Measurements from ENCODE around the gene RAPGEFL1. TPM values are rescaled to one million over a fixed set of nuclear protein-coding genes. Genes with fewer than 3 reads are reported as not detected.

The RAPGEFL1 gene
- total RNA-seq, 1 donor from 2014 or later: 8.7 TPM

GRCh38 chr17:40153603-40154236, 23.6 kb upstream of the RAPGEFL1 start:
- intact Hi-C loops (cut with DNase I): no loop called here
- peaks cover 22 to 37% of the 10 kb centered on the region in 2 donors for H3K36me3 ChIP-seq
- H3K9me3 ChIP-seq: no peaks in the 10 kb centered on the region
- TF ChIP-seq CTCF (IDR thresholded peaks at IDR 0.05): no peak
- no peaks in the 10 kb centered on the region for H3K4me1 ChIP-seq
- H3K27me3 ChIP-seq: no peaks in the 10 kb centered on the region
- H3K27ac ChIP-seq: no peak overlapping the region
- H3K4me3 ChIP-seq: no peak overlapping the region
- DNase-seq (ENCODE audit: low spot score in 2 of 2): no peak

GRCh38 chr17:40157973-40158372, 19.3 kb upstream of the RAPGEFL1 start:
- no peaks in the 10 kb centered on the region for H3K27me3 ChIP-seq
- H3K27ac ChIP-seq: peak overlapping the region; percentile 27 to 46
- no peaks in the 10 kb centered on the region for H3K4me1 ChIP-seq
- DNase-seq (ENCODE audit: low spot score in 2 of 2): no peak
- H3K4me3 ChIP-seq: no peak overlapping the region
- no peaks in the 10 kb centered on the region for H3K9me3 ChIP-seq
- peaks cover 26 to 33% of the 10 kb centered on the region in 2 donors for H3K36me3 ChIP-seq
- intact Hi-C loops (cut with DNase I): no loop called here
- no peak for TF ChIP-seq CTCF (IDR thresholded peaks at IDR 0.05)

GRCh38 chr17:40158438-40159013, 18.7 kb upstream of the RAPGEFL1 start:
- Histone ChIP-seq H3K36me3 (peaks cover 32 to 33% of the 10 kb centered on the region in 2 donors), H3K27ac (peak overlapping the region; percentile 27 to 46)
- intact Hi-C loops (cut with DNase I): no loop called here

GRCh38 chr17:40159456-40159855, 17.8 kb upstream of the RAPGEFL1 start:
- H3K9me3 ChIP-seq: no peaks in the 10 kb centered on the region
- no peaks in the 10 kb centered on the region for H3K4me1 ChIP-seq
- H3K4me3 ChIP-seq: no peak overlapping the region
- intact Hi-C loops (cut with DNase I): no loop called here
- peaks cover 36 to 38% of the 10 kb centered on the region in 2 donors for H3K36me3 ChIP-seq
- DNase-seq (ENCODE audit: low spot score in 2 of 2): no peak
- no peak for TF ChIP-seq CTCF (IDR thresholded peaks at IDR 0.05)
- H3K27me3 ChIP-seq: no peaks in the 10 kb centered on the region
- no peak overlapping the region for H3K27ac ChIP-seq

More at GRCh38 chr17:40158438-40159013, 18.7 kb upstream of the RAPGEFL1 start:
- TF ChIP-seq CTCF (IDR thresholded peaks at IDR 0.05): no peak
- no peak for DNase-seq (ENCODE audit: low spot score in 2 of 2)
- H3K9me3 ChIP-seq: no peaks in the 10 kb centered on the region
- H3K27me3 ChIP-seq: no peaks in the 10 kb centered on the region
- H3K4me3 ChIP-seq: no peak overlapping the region
- no peaks in the 10 kb centered on the region for H3K4me1 ChIP-seq

GRCh38 chr17:40167685-40168261, 9.5 kb upstream of the RAPGEFL1 start:
- no peak for DNase-seq (ENCODE audit: low spot score in 2 of 2)
- Histone ChIP-seq H3K36me3 (peaks cover 85 to 96% of the 10 kb centered on the region in 2 donors), H3K4me1 (no peaks in the 10 kb centered on the region), H3K27me3 (no peaks in the 10 kb centered on the region), H3K27ac (peak overlapping the region; percentile 47 to 56), H3K4me3 (no peak overlapping the region), H3K9me3 (no peaks in the 10 kb centered on the region)
- no peak for TF ChIP-seq CTCF (IDR thresholded peaks at IDR 0.05)
- intact Hi-C loops (cut with DNase I): loop anchor here (1.0 to 2.0 kb wide), 3 partner anchors 54 to 154 kb away; partner anchors contain the start of gene THRA

Measured in ascending aorta (tissue), 2 donors.